Adrenal gland (tissue), 5 donors: Measurements from ENCODE around the gene KEAP1.

Experiments
- POLR2A ChIP-seq, 2 donors: fragments of 450-650 bp; IDR thresholded peaks; one replicate each; pipeline ENCODE4 v1.6.1; 2017; ENCODE audit warnings: antibody characterized with exemption in 2 of 2, mild to moderate bottlenecking in 2 of 2, moderate library complexity in 1 of 2
- TF ChIP-seq, protein P1 (sequence below), 6 experiments: fragments of 450-650 bp in 4 of 6; fragments of 200-600 bp in 2 of 6; sonication (generic) in 1 of 6; IDR thresholded peaks; 1 replicate in 5 of 6; 2 replicates in 1 of 6; pipeline versions ENCODE4 v1.5.1 to v1.8.0; 2016 to 2021; ENCODE audit warnings: antibody characterized with exemption in 6 of 6, mild to moderate bottlenecking in 2 of 6, moderate library complexity in 1 of 6
- donor health status: DM: no; HTN: no; CAD: no.

DNA sequence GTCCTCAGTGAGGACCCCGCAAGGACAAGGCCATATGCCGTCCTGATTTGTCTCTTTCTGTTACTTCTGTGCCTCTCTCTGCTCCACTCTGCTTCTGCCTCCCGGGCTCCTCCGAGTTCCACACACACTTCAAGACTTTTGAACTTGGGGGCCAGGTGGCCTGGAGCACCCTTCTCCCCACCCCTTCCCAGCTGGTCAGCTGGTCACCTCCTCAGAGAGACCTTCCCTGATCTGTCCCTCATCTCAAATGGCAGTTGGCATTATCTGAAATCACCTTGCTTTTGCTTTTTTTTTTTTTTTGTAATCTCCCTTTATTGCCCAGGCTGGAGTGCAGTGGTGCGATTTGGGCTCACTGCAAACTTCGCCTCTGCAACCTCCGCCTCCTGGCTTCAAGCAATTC lies 16.3 kb upstream of the KEAP1 start:
- TF ChIP-seq, protein P1, sequence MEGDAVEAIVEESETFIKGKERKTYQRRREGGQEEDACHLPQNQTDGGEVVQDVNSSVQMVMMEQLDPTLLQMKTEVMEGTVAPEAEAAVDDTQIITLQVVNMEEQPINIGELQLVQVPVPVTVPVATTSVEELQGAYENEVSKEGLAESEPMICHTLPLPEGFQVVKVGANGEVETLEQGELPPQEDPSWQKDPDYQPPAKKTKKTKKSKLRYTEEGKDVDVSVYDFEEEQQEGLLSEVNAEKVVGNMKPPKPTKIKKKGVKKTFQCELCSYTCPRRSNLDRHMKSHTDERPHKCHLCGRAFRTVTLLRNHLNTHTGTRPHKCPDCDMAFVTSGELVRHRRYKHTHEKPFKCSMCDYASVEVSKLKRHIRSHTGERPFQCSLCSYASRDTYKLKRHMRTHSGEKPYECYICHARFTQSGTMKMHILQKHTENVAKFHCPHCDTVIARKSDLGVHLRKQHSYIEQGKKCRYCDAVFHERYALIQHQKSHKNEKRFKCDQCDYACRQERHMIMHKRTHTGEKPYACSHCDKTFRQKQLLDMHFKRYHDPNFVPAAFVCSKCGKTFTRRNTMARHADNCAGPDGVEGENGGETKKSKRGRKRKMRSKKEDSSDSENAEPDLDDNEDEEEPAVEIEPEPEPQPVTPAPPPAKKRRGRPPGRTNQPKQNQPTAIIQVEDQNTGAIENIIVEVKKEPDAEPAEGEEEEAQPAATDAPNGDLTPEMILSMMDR (IDR thresholded peaks at IDR 0.05) = no peak
- TF ChIP-seq POLR2A (IDR thresholded peaks at IDR 0.05) = no peak
